ENCODE measurements around the gene EBLN2. TPM values are rescaled to one million over a fixed set of nuclear protein-coding genes. Genes with fewer than 3 reads are reported as not detected.

Gene EBLN2
- total RNA-seq, 3 donors from 2014 or later = 4.2 to 12.0 (median 10.8) TPM

DNA sequence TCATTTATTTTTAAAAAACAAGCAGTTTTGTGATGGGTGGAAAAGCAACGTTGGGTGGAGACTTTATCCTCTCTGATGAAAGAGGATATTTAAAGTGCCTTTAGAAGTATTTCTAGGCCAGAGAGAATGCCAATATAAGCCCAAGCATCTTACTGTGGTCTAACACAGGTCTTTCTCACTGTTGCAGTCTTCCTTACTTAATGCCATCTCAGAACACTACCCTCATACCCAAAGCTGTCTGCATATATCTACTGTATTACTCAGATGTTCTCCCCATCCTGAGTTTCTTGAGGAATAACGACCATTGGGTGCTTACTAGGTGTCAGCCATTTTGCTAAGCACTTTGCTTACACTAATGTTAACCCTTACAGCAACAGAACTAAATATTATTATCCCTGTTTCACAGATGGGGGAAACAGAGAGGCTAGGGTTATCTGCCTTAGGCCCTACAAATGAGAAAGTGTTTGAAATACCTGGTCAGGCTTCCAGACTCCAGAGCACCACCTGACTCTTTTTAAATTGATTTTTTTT is 29.8 kb upstream of the EBLN2 start:
- TF ChIP-seq POLR2AphosphoS5 (IDR thresholded peaks at IDR 0.05) = no peak
- TF ChIP-seq, protein P1, sequence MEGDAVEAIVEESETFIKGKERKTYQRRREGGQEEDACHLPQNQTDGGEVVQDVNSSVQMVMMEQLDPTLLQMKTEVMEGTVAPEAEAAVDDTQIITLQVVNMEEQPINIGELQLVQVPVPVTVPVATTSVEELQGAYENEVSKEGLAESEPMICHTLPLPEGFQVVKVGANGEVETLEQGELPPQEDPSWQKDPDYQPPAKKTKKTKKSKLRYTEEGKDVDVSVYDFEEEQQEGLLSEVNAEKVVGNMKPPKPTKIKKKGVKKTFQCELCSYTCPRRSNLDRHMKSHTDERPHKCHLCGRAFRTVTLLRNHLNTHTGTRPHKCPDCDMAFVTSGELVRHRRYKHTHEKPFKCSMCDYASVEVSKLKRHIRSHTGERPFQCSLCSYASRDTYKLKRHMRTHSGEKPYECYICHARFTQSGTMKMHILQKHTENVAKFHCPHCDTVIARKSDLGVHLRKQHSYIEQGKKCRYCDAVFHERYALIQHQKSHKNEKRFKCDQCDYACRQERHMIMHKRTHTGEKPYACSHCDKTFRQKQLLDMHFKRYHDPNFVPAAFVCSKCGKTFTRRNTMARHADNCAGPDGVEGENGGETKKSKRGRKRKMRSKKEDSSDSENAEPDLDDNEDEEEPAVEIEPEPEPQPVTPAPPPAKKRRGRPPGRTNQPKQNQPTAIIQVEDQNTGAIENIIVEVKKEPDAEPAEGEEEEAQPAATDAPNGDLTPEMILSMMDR (IDR thresholded peaks at IDR 0.05) = no peak
- TF ChIP-seq POLR2A (IDR thresholded peaks at IDR 0.05) = no peak
- Histone ChIP-seq H3K9me3 (no peaks in the 10 kb centered on the region), H3K4me1 (no peaks in the 10 kb centered on the region), H3K27ac (no peak overlapping the region), H3K36me3 (no peaks in the 10 kb centered on the region), H3K4me3 (no peak overlapping the region), H3K27me3 (no peaks in the 10 kb centered on the region)
- no peak for DNase-seq (ENCODE audit: low spot score in 2 of 2)
- intact Hi-C loops (cut with DNase I; ENCODE audit: low total_unique reads) = no loop called here

DNA sequence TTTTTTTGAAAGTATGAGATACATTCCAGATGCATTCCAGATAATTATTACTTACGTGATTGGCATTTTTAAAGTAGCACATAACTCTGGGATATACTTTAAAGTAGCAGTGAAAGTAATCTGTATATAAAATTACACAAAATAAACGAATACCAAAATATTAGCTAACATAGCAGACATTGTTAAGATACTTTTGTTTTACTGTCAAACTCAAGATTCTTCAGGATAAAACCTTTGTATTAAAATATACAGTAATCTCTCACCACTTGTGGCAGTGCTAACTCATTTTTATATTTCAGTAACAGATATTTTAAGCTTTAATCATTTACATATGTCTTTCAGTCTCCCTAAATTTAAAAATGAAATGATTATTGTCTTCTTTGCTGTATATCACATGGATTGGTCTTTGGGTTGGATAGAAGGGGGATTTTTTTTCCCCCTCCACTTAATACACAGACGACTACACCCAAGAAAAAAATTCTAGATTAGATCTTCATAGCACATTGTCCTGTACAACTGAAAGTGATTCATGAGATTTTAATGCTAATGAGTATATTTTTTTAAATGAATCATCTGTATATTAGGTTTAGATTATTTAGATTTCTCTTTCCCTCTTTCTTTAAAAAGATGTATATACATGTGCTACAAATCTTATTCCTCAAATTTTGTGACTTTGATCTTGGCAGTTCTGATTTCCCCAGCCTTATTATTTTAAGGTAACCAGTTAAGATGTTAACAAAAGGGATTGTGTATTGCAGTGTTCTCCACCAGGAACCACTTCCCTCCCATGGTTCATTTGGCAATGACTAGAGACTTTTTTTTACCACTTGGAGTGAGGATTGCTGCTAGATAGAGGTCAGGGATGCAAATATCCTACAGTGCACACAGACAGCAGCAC is 24.5 kb upstream of the EBLN2 start:
- no peak for TF ChIP-seq POLR2AphosphoS5 (IDR thresholded peaks at IDR 0.05)
- TF ChIP-seq POLR2A (IDR thresholded peaks at IDR 0.05) = no peak
- TF ChIP-seq, protein P1 (IDR thresholded peaks at IDR 0.05) = no peak
- intact Hi-C loops (cut with DNase I; ENCODE audit: low total_unique reads) = no loop called here
- Histone ChIP-seq H3K27me3 (no peaks in the 10 kb centered on the region), H3K27ac (no peak overlapping the region), H3K4me1 (peaks cover 0 to 9% of the 10 kb centered on the region in 2 donors), H3K9me3 (no peaks in the 10 kb centered on the region), H3K36me3 (no peaks in the 10 kb centered on the region), H3K4me3 (no peak overlapping the region)
- DNase-seq (ENCODE audit: low spot score in 2 of 2) = no peak

DNA sequence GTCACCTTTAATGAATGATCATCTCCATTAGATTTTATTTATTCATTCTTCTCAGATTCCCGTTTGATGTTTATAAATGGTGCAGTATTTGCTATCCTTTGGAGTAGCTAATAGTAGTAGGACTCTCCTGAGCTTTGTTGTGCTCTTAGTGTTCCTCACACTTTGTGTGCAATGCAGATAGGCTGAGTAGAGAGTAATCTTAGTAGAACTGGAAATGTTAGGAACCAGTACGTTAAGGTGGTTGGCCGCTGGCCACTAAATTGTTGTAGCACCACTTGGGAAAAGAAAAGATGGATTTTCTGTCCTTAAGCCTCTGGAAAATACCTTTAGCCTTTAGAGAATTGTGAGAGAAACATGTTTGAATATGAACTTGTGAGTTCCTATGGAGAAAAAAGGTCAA is 19.9 kb upstream of the EBLN2 start:
- Histone ChIP-seq H3K27me3 (no peaks in the 10 kb centered on the region), H3K4me3 (no peak overlapping the region), H3K27ac (no peak overlapping the region), H3K4me1 (peaks cover 0 to 19% of the 10 kb centered on the region in 2 donors), H3K36me3 (no peaks in the 10 kb centered on the region), H3K9me3 (no peaks in the 10 kb centered on the region)
- intact Hi-C loops (cut with DNase I; ENCODE audit: low total_unique reads) = no loop called here
- TF ChIP-seq POLR2AphosphoS5 (IDR thresholded peaks at IDR 0.05) = no peak
- TF ChIP-seq, protein P1 (IDR thresholded peaks at IDR 0.05) = no peak
- TF ChIP-seq POLR2A (IDR thresholded peaks at IDR 0.05) = no peak
- DNase-seq (ENCODE audit: low spot score in 2 of 2) = no peak

DNA sequence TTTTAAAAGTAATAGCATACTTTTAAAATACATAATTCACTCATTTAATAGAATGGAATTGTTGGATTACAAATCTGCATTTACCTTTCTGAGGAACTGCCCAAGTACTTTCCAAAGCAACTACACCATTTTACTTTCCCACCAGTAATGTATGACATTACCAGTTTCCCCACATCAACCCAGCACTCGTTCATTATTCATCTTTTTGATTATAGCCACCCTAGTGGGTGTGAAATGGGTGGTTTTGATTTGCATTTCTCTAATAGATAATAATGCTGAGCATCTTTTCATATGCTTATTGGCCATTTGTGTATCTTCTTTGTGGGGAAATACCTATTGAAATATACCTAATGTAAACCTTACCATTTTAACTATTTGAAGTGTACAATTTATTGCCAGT is 18.0 kb upstream of the EBLN2 start:
- Histone ChIP-seq H3K4me1 (peaks cover 0 to 10% of the 10 kb centered on the region in 2 donors), H3K4me3 (no peak overlapping the region), H3K27me3 (no peaks in the 10 kb centered on the region), H3K9me3 (no peaks in the 10 kb centered on the region), H3K36me3 (no peaks in the 10 kb centered on the region), H3K27ac (no peak overlapping the region)
- intact Hi-C loops (cut with DNase I; ENCODE audit: low total_unique reads) = no loop called here
- TF ChIP-seq, protein P1 (IDR thresholded peaks at IDR 0.05) = no peak
- TF ChIP-seq POLR2A (IDR thresholded peaks at IDR 0.05) = no peak
- TF ChIP-seq POLR2AphosphoS5 (IDR thresholded peaks at IDR 0.05) = no peak
- DNase-seq (ENCODE audit: low spot score in 2 of 2) = no peak

DNA sequence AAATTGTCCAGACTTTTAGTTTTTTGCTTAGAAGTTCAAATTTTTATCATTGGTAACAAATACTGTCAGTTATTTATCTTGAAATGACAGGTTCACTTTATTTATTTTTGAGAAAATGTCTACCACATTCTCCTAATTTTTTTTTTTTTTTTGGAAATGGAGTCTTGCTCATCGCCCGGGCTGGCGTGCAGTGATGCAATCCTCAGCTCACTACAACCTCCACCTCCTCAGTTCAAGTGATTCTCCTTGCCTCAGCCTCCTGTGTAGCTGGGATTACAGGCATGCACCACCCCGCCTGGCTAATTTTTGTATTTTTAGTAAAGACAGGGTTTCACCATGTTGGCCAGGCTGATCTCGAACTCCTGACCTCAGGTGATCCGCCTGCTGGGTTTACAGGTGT is 16.1 kb upstream of the EBLN2 start:
- no peak overlapping the region for H3K27ac ChIP-seq
- TF ChIP-seq, protein P1 (IDR thresholded peaks at IDR 0.05) = no peak
- TF ChIP-seq POLR2AphosphoS5 (IDR thresholded peaks at IDR 0.05) (no peak), POLR2A (IDR thresholded peaks at IDR 0.05) (no peak)
- no peaks in the 10 kb centered on the region for H3K9me3 ChIP-seq
- H3K4me1 ChIP-seq = peaks cover 0 to 10% of the 10 kb centered on the region in 2 donors
- H3K36me3 ChIP-seq = no peaks in the 10 kb centered on the region
- DNase-seq (ENCODE audit: low spot score in 2 of 2) = no peak
- intact Hi-C loops (cut with DNase I; ENCODE audit: low total_unique reads) = loop anchor here (2.0 kb wide), 1 partner anchor 47 kb away; no protein-coding TSS in a partner anchor
- no peaks in the 10 kb centered on the region for H3K27me3 ChIP-seq
- H3K4me3 ChIP-seq = no peak overlapping the region

Data from breast epithelium (tissue), 4 donors.